GM19328 (cell line): ENCODE data around the gene CNOT11.

ENCODE experiments used
- ATAC-seq: cut with Tn5 transposase; IDR thresholded peaks from one replicate; pipeline ENCODE4 v1.9.1; 2021; ENCODE audit warnings: mild to moderate bottlenecking, moderate library complexity; ENCODE audit not compliant: unreplicated experiment

The CNOT11 gene

DNA sequence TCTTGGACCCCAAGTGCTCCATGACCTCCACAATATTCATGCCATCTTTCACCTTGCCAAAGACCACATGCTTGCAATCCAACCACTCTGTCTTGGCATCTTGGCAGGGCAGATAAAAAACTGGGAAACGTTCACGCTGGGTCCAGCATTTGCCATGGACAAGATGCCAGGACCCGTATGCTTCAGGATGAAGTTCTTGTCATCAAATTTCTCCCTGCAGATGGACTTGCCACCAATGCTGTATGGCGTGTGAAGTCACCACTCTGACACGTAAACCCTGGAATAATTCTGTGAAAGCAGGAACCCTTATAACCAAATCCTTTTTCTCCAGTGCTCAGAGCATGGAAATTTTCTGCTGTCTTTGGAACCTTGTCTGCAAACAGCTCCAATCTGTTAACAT, 21.5 kb downstream of the CNOT11 start:
- no peak for ATAC-seq

- ATAC-seq = no peak
Observed at GRCh38 chr2:101277111-101277510, 24.4 kb downstream of the CNOT11 start.

- no peak for ATAC-seq
Observed at GRCh38 chr2:101278925-101279324, 26.2 kb downstream of the CNOT11 start.

- no peak for ATAC-seq
Observed at GRCh38 chr2:101281482-101281881, 28.8 kb downstream of the CNOT11 start.

GRCh38 chr2:101282980-101283379, 30.3 kb downstream of the CNOT11 start:
- no peak for ATAC-seq

DNA sequence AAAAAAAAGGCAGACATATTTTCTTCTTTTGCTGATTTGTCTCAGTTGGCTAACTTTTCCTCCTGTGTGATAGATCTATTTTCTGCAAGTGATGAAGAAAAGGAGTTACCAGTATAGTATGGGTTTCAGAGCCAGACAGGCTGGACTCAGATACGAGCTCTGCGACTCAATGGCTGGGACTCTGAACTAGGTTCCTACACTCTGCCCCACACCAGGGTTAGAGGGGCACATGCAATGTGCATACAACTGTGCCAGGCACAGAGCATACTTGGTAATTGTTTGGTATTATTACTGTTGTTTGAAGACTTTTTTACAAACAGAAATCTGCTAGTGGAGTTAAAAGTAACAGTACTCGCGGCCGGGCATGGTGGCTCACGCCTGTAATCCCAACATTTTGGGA, 34.0 kb downstream of the CNOT11 start:
- no peak for ATAC-seq

GRCh38 chr2:101287303-101287702, 34.6 kb downstream of the CNOT11 start:
- ATAC-seq = no peak

DNA sequence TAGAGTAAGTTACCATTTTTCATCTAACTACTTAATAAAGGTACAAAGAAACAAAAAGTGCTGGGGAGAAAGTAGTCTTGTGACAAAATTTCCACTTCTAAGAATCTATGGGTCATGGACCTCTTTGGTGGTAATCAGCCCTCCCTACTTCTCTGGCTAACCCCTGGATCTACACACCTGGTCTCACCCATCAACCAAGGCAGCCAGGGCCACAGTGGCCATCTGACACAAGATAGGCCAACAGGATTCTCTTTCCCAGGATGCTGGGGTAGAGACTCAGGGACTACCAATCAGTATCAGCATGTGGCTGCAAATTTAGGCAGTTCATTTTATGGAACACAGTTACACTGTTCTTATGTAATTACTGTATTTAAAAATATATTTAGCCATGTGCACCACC, 38.0 kb downstream of the CNOT11 start:
- ATAC-seq = no peak

DNA sequence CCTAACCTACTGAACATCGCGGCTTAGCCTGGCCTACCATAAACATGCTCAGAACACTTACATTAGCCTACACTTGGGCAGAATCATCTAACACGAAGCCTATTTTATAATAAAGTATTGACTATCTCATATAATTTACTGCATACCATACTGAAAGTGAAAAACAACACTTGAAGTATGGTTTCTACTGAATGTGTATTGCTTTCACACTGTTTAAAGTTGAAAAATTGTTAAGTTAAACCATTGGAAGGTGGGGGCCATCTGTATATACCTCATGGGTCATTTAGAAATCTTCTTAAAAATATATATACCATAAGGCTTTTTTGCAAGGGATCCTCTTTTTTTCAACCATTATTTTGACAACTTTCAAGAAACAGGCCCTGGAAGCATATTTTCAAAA, 39.3 kb downstream of the CNOT11 start:
- ATAC-seq = no peak

- ATAC-seq = no peak
Observed at GRCh38 chr2:101293544-101293943, 40.9 kb downstream of the CNOT11 start.

- no peak for ATAC-seq
Observed at GRCh38 chr2:101294861-101295260, 42.2 kb downstream of the CNOT11 start.

- no peak for ATAC-seq
Observed at GRCh38 chr2:101295895-101296294, 43.2 kb downstream of the CNOT11 start.

- ATAC-seq = no peak
Observed at GRCh38 chr2:101296371-101296770, 43.7 kb downstream of the CNOT11 start.

DNA sequence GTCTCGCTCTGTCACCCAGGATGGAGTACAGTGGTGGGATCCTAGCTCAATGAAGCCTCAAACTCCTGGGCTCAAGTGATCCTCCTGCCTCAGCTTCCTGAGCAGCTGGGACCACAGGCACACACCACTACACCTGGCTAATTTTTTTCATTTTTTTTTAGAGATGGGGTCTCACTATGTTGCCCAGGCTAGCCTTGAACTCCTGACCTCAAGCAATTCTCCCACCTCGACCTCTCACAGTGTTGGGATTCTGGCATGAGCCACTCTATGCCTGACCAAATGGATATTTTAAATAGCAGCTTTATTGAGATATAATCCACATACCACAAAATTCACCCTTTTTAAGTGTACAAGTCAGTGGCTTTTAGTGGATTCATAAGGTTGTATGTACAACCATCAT, 44.7 kb downstream of the CNOT11 start:
- ATAC-seq = no peak

GRCh38 chr2:101299604-101300003, 46.9 kb downstream of the CNOT11 start:
- no peak for ATAC-seq

- ATAC-seq = no peak
Observed at GRCh38 chr2:101300164-101300563, 47.5 kb downstream of the CNOT11 start.

DNA sequence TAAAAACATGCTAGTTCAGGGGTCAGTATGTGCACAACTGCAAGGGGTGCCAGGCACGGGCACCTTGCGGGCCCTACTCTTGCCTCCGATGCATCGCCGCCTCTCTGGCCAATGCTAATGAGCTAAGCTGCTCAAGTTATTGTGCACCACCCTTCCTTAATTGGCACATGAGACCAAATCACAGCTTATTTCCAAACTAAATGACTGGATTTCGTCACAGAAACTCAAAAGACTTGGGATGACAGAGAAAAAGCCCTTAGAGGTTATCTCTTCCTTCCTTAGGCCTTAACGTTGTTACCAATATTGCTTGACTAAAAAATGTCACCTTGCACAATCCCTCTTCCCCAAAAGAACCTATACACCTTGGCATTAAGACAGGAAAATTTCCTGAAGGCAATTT, 48.1 kb downstream of the CNOT11 start:
- ATAC-seq = no peak

DNA sequence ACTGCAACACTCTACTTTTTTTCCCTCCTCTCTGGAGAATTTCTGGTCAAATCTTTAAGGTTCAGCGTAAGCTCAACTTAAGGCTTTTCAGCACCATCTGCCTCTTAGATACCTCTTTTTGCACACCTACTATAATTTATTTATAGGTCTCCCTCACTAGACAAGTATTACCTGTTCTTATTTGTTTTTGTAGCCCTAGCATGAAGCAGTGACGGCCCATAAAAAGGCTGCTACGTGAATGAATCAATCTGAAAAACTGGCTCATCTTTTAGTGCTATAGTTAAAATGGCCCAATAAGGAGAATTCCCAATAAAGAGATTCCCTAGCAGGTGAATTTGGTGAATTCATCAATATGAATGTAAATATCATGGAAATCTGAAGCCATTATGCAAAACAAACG, 49.3 kb downstream of the CNOT11 start:
- no peak for ATAC-seq

DNA sequence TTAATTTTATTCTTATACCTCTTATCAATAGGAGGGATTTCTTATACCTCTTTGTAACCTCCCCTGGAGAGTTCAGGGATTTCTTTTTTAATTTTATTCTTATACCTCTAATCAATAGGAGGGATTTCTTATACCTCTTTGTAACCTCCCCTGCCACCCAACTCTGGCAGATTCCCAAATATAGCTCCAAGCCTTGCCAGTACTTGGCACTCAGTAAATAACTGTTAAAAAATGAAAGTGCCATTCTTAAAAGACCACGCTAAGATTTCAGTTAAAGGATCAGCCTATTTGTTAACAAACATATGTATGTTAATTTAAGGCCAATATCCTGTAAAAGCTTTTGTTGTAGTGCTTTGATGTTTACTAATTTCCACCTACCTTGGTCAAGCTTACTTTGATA, 51.0 kb downstream of the CNOT11 start:
- no peak for ATAC-seq

DNA sequence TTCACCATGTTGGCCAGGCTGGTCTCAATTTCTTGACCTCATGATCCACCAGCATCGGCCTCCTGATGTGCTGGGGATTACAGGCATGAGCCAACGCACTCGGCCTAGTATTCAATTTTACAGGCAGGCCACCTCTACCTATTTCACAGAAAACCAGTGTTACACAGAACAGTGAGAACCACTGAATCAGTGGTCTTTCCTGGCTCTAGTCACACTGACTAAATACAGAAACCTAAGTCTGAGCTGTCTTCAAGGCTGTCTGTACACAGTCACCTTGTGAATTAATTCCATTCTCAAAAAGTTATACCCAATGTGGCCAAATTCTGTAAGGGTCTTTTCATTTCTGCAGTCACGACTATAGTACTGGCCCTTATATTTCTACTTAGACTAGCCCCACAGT, 52.3 kb downstream of the CNOT11 start:
- ATAC-seq = no peak

DNA sequence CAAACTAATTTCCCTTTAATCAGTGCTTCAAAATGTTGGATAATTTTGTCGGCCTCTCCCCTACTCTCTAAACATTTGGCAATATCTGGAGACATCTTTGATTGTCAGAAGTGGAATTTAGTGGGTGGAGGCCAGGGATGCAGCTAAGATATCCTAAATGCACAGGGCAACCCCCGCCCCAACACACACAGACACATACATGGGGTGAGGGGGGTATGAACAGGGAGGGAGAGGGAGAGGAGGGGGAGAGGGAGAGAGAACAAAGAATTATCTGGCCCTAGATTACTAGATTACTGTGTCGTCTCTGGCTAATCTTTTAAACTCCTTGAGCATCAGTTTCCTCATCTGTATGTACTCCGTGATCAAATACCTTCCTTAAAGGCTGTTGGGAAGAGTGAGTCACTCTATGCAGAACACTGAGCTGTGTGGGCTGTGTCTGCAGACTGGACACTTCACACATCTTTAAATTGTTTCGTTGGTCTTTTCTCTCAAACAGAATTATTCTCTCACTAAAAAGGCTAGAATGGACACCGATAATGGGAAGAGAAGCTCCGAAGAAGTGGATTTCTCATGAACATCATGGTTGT, 52.9 kb downstream of the CNOT11 start:
- no peak for ATAC-seq

DNA sequence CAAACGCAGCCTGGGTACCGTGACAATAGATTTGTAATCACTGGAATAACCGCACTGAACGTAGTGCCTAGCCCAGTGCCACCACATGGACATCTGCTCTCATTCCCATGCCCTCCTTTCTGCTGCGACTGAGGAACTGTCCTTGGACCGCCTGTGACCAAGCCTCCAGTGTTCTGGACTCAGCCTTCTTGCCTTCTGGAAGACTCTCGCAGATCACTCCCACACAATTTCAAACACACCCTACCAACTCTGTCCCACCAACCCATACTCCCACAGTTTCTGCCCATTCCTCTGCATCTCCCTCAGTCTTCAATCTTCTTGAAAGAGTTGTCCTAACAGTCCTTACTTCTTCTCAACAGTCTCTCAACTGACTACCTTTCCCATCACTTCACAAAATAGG, 53.7 kb downstream of the CNOT11 start:
- ATAC-seq = peak; percentile 4

DNA sequence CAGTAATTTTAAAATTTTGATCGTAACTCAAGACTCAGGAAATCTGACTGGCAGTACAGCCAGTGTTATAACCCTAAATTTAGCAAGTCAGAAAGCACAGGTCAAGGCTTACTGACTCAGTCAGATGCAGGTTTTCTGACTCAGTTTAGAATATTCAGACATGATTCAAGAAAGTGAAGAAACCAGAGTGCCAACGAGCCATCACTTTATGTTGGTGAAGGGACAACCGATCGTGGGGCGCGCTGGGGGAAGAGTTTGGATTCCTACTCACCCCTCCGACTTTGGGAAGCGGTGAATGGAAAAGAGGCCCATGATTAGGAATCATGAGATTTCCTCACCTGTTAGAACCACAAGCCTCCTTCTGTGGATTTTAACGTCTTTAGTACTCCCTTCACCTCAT, 54.8 kb downstream of the CNOT11 start:
- no peak for ATAC-seq
